ENCODE data around the gene TMEM215.
"Not testable (repeated sequence)": the region's sequence is repeated elsewhere in the genome, so short reads cannot be mapped to it uniquely, and the experiment has no call there.

The TMEM215 gene, protein sequence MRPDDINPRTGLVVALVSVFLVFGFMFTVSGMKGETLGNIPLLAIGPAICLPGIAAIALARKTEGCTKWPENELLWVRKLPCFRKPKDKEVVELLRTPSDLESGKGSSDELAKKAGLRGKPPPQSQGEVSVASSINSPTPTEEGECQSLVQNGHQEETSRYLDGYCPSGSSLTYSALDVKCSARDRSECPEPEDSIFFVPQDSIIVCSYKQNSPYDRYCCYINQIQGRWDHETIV

DNA sequence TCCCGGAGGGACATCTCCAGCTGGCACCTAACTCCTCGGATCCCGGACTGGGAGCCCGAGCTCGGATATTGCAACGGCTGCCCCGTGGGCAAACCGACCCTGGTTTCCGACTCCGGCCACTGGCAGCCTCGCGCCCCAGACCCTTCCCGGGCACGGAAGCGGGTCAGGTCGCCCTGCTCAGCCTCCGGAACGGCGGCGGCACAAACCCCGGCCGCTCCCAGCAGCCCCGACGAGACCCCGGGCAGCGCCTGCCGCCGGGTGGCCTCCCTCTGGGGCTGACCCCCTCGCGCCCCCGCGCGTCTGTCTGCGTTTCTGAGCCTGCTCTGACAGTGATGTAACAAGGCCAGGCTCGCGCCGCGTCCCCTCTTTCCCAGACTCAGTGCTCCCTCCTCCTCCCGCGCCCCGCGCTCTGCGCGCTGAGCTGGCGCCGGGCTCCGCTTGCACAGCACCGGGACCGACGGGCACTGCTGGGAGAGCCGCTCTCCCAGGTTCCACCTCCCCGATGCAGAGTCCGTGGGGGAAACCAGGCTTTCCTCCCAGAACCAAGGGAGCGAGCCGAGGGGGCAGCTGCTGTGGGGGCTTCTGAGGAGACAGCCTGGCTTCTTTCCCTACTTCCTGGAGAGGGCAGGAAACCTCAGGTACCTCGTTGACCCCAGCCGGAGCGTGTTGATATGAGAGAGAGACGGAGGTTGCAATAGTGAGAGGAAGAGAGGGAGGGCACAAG lies at the start of gene TMEM215:
TSS of gene TMEM215 (plus strand) at position 373 of the 724 bp plus-strand sequence. CDS start 644 bp downstream, outside the sequence.
- in situ Hi-C loops (cut with HindIII; ENCODE audit: low sequenced_read_pairs), result loop anchor here (10.0 kb wide), 1 partner anchor 109 kb away; no protein-coding TSS in a partner anchor

DNA sequence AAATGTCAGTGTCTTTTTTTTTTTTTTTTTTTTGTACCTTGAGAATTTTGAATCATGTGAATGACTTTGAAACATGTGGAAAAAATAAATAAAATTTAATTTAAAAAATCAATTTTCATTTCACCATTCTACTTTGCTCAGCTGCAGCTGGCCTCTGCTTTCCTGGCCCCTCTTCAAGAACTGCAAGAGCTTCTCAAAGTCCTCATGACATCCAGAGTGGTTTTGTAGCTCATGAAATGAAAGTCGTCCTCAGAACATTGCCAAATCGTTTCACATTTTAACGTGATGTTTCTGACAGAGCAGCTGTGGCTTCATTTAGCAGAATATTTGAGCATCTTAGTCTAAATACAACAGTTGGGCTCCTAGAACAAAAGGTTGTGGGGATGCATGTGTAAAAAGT lies 47.9 kb upstream of the TMEM215 start:
- in situ Hi-C loops (cut with HindIII; ENCODE audit: low sequenced_read_pairs), result no loop called here

DNA sequence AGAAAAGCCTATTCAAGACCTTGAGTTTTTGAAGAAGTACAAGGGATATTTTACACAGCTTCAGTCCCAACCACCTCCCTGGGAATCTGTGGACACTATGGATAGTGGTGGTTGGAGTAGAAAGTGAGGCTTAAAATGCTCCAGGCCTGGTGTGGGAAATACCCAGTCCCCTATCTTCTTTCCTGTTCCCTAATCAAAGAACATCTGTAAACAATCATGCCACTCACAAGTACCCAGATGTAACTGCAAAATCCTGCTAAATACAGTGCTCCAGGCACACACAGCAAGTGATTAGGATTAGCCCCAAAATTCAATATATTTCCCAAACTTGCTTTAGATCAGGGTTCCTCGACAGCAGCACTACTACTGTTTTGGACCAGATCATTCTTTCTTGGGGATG lies 46.0 kb upstream of the TMEM215 start:
- in situ Hi-C loops (cut with HindIII; ENCODE audit: low sequenced_read_pairs), result no loop called here

DNA sequence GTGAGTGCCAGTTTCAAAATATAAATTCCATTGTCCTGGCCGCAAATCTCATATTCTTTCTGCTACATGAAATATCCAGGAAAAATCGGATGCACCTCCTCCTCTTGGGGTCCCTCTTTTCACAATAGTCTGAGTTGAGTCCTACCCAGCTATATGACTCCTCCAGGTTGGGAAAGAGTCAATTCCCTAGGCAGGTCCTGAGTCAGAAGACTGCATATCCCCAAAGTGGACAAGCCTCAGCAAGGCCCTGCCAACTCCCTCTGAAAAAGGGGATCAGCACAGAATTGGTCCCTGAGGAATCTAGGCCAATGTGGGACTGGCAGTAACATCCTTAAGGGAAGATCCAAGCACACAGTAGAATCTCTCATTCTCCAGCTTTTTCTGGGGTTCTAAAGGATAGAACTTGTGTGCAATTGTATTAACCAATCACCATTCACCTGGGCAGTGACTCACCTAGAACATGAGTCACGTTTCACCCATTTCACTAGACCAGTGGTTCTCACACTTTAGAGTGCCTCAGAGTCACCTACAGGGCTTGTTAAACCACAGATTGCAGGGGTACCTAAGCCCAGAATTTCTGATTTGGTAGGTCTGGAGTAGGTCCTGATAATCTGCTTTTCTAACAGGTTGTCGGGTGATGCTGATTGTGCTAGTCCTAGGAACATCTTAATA lies 44.7 kb upstream of the TMEM215 start:
- in situ Hi-C loops (cut with HindIII; ENCODE audit: low sequenced_read_pairs), result no loop called here

DNA sequence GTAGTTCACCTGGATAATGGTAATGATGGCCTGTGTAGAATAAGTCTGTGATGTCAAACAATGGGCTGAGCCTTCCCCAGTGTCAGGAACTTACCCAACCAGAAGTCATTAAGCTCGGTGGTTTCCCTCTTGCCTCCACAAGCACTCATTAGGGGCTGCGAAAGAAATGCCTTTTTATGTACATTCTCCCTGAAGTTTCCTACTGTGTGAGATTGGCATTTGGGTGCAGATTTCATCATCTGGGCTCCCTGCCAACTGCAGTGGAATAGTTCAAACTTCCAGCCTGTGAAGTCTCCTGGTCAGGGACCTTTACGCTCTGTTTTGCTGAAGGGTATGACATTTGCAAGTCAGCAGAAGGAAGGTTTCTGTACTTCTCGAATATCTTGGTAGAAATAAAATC lies 41.6 kb upstream of the TMEM215 start:
- in situ Hi-C loops (cut with HindIII; ENCODE audit: low sequenced_read_pairs), result no loop called here

DNA sequence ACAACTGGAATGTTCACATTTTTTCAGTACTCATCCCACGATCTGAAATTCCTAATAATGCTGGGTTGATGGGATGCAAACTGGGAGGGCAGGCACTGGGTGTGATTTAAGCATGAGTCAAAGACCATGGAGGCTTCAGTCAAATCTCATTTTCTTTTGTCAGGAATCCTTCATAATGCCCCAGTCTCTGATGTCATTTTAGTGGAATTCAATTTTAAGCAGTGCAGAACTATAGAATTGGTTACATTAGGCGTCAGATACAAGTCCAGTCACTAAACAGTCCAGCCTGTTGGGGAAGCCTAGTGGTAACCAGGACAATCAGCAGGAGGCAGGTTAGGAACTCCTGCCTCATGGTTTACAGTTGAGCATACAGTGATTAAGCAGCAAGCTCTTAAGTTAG lies 41.0 kb upstream of the TMEM215 start:
- in situ Hi-C loops (cut with HindIII; ENCODE audit: low sequenced_read_pairs), result no loop called here

DNA sequence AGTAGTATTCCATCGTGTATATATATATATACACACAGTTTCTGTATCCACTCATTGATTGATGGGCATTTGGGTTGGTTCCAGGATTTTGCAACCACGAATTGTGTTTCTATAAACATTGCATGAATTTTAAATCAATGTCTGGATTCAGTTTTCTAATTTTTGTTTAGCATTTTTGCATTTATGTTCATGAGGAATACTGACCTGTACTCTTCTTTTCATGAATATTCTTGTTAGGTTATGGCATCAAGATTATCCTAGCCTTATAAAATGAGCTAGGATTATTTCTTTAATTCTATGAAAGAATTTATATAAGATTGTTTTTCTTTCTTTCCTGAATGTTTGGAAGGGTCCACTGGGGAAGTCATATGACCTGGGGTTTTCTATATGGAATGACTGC lies 35.3 kb upstream of the TMEM215 start:
- in situ Hi-C loops (cut with HindIII; ENCODE audit: low sequenced_read_pairs), result no loop called here

DNA sequence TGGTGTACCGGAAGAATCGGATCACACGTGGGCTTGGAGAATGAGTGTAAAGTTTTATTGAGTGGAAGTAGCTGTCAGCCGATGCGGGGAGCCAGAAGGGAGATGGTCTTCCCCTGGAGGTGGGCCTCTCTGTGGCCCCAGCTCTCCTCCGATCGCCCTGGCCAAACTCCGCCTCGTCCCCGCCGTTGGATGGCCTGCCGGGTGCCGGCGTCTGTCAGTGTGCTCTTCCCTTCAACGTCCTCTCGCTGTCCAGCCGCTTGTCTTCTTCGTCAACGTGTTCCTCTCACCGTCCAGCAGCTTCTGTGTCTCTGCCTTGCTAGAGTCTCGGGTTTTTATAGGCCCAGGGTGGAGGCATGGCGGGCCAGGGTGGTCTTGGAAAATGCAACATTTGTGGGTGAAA lies 27.6 kb upstream of the TMEM215 start:
- in situ Hi-C loops (cut with HindIII; ENCODE audit: low sequenced_read_pairs), result no loop called here

DNA sequence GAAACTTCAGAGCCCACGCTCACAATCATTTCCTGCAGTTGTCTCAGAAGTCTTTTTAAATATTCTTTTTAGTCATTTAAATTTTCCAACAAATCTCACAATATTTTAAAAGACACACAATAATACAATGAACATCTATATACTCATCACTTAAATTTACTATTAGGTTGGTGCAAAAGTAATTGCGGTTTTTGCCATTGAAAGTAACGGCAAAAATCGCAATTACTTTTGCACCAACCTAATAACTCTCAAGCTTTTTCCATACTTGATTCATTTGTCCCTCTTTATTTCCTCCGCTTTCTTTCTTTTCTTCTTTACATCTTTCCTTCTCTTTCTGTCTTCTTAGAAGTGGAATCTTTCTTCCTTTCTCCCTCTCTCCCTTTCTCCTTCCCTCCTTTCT lies 19.2 kb upstream of the TMEM215 start:
- in situ Hi-C loops (cut with HindIII; ENCODE audit: low sequenced_read_pairs), result no loop called here

DNA sequence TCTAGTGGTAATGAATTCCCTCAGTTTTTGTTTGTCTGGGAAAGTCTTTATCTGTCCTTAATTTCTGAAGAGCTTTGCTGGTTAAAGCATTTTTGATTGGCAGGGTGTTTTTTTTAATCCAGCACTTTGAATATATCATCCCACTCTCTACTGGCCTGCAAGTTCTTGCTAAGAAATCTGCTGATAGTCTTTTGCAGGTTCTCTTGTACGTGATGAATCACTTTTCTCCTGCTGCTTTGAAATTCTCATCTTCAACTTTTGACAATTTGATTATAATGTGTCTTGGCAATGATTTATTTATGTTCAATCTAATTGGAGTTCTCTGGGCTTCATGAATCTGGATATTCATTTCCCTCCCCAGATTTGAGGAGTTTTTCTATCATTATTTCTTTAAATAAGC lies 8.1 kb upstream of the TMEM215 start:
- in situ Hi-C loops (cut with HindIII; ENCODE audit: low sequenced_read_pairs), result no loop called here

DNA sequence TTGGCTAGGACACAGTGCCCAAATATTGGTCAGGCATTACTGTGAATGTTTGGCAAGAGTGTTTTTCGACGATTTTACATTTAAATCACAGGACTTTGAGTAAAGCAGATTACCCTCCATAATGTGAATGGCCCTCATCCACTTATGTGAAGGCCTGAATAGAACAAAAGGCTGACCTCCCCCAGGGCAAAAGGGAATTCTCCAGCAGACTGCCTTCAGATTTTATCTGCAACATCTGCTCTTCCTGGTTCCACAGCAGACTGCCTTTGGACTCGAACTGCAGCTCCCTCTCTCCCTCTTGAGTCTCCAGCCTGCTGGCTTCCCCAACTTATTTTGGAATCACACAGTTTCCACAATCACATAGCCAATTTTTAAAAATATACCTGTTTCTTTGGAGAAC lies 7.1 kb upstream of the TMEM215 start:
- in situ Hi-C loops (cut with HindIII; ENCODE audit: low sequenced_read_pairs), result no loop called here

DNA sequence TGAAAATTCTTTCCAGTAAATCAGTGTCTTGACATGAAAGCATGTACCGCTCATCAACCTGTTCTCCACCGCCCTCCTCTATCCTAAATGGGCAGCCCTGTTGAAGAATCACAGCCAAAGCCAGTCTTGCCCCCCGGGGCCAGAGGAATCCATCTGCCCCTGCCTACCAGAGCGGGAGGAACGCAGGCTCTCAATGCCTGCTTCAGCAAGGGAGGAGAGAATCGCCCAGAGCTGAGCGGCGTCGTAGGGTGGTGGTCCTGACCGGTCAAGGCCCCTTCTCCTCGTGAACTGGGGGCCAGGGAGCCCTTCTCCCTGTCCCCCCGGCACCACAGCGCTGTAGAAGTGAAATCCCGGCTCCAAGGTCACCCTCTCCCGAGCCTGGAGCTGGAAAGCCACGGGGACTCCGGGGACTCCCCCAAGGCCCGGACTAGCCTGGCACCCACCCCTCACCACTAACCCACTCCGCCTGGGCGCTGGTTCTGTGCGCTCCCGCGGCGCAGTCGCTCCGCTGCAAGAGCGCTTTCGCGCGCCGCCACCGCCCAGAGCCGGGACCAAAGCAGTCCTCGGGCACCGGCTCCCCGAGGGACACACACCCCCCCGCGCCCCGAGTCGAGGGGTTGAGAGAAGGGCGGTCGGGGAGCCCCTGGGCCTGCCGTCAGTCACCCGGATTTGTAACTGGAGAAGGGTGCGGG lies 718 bp upstream of the TMEM215 start:
- in situ Hi-C loops (cut with HindIII; ENCODE audit: low sequenced_read_pairs), result loop anchor here (10.0 kb wide), 1 partner anchor 108 kb away; no protein-coding TSS in a partner anchor

DNA sequence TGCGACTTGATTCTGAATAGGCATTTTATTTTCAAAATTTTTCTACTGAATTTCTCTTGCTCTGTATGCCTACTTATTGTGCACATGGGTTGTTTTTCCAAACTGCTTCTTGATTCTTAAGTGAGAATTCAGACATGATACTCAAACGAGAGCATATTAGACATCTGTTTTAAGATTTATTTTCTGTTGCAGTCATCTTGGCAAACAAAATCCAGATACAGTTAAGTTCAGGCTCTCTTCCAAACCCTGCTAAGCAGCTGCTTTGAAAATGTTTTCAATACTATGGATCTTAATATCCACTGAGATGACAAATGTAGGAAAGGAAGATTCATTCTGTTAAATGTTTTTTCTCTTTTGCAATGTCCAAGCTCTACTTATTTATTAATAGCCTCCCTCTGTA lies 4.5 kb downstream of the TMEM215 start:
- in situ Hi-C loops (cut with HindIII; ENCODE audit: low sequenced_read_pairs), result loop anchor here (10.0 kb wide), 1 partner anchor 113 kb away; no protein-coding TSS in a partner anchor

DNA sequence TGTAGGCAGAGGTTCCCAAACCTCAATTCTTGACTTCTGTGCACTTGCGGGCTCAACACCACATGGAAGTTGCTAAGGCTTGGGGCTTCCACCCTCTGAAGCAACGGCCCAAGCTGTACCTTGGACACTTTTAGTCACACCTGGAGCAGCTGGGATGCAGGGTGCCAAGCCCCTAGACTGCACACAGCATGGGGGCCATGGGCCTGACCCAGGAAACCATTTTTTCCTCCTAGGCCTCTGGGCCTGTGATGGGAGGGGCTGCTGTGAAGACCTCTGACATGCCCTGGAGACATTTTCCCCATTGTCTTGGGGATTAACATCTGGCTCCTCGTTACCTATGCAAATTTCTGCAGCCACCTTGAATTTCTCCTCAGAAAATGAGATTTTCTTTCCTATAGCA lies 12.7 kb downstream of the TMEM215 start:
- in situ Hi-C loops (cut with HindIII; ENCODE audit: low sequenced_read_pairs), result not testable (repeated sequence)

DNA sequence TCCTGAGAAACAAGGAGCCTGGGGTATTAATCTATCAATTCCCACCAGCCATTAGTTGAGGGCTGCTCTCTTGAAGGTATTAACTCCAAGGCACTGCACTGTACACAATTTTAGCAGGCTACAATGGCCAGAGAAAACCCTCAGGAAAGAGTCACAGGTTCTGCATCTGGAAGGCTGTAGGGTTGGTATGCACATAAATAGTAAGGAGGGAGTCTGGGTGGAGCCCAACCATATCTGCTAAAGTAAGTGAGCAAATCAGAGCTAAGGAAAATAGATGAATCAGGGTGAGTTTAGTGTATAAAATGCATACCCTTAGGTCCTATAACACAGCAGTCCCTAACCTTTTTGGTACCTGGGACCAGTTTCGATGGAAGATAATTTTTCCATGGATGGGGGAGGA lies 18.2 kb downstream of the TMEM215 start:
- in situ Hi-C loops (cut with HindIII; ENCODE audit: low sequenced_read_pairs), result no loop called here

DNA sequence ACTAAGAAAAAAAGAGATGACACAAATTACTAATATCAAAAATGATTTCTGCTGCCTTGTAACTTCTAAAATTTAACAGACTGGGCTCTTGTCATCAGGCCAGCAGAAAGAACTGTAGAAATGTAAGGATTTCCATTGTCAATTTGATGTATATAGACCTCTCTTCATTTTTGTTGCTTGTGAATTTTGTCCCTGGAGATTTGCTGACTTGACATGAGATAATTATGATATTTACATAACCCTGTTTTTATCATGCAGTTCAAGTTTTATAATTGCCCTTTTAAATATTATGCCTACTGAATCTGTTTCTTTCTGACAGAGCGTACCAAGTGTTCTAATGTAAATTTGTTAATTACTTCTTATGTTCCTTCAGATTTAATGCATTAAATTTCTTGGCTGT lies 23.9 kb downstream of the TMEM215 start:
- in situ Hi-C loops (cut with HindIII; ENCODE audit: low sequenced_read_pairs), result no loop called here

DNA sequence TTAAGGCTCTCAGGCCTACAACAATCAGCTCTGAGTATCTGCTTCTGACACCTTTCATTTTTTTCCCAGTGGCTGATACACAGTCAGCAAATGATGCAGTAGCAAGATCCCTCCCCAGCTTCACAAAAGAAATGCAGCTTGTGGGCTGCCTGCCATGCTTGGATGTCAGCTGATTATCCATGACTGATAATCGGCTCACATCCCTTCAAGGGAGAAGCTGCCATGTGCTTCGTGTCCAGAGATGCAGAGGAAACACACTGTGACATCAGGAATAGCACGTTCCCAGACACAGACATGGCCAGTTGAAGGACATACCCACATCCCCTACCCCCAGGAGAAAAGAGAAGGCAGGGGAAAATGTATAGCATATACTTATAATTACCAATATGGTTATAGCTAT lies 27.9 kb downstream of the TMEM215 start:
- in situ Hi-C loops (cut with HindIII; ENCODE audit: low sequenced_read_pairs), result no loop called here

DNA sequence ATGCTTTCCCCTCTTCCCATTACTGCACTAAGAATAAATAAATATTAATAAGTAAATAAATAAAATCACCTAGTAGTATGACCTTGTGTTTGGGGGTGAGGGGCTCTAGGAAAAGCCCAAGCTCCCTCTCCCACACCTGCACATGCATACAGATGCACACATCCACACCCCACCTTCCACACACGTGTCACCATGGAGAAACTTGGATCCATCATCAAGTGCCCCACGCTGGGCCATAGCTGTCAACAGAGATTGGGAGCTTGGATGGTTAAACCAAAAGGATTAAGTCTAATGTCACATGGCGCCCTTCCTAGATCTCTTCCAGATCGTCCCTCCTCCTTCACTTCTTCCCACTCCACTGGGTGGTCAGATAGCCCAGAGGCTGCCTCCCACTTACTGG lies 37.0 kb downstream of the TMEM215 start:
- in situ Hi-C loops (cut with HindIII; ENCODE audit: low sequenced_read_pairs), result loop anchor here (10.0 kb wide), 1 partner anchor 246 kb away; the partner anchor contains the start of gene NDUFB6

DNA sequence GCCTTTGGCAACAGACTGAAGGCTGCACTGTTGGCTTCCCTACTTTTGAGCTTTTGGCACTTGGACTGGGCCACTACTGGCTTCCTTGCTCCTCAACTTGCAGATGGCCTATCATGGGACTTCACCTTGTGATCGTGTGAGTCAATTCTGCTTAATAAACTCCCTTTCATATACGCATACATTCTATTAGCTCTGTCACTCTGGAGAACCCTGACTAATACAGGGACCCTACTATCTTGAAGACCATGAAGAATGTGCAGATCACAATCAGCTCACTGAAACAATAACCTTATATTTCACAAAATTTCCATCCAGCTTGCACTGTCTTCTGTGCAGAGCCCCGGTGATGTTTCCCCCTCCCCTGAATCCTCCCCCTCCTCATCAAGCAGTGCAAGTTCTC lies 39.8 kb downstream of the TMEM215 start:
- in situ Hi-C loops (cut with HindIII; ENCODE audit: low sequenced_read_pairs), result loop anchor here (10.0 kb wide), 1 partner anchor 248 kb away; the partner anchor contains the start of gene NDUFB6

DNA sequence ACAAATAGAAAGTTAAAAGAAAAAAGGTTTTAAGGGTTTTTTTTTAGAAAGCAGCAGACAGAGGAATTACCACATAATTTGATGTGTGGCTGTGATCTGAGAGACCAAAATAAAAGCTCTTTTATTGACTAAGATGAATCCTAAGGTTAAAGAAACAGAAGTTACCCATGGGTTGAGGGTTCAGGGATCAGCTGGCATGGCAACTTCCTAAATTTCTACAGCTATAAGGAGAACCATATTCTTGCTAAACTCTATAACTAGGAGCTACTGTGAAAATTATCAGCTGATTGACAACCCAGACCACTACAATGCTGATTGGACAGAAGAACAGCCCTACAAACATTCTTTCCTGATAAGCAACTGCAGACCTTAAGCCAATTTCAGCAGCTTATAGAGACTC lies 40.2 kb downstream of the TMEM215 start:
- in situ Hi-C loops (cut with HindIII; ENCODE audit: low sequenced_read_pairs), result loop anchor here (10.0 kb wide), 1 partner anchor 249 kb away; the partner anchor contains the start of gene NDUFB6

DNA sequence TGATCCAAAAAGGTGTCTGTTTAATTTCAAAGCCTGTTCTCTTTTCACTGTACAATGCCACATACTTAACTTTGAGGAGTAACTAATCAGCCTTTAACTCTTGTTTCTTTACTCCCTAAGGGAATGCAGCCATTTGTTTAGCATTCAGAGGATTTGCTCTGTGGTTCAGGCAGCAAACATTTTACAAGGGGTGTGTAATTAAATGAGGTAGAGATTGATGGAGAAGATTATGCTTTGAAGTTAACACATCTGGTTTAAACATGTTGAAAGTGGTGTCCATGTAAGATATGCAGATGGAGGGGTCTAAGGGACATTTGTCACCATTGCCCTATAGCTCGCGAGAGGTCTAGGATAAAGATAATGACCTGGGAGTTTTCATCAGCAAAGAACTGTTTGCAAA lies 41.9 kb downstream of the TMEM215 start:
- in situ Hi-C loops (cut with HindIII; ENCODE audit: low sequenced_read_pairs), result loop anchor here (10.0 kb wide), 1 partner anchor 250 kb away; the partner anchor contains the start of gene NDUFB6

Data from DLD1 (cell line).